GM13976 (cell line): ENCODE data around the gene ATG2B.
A peak's percentile ranks its signal among the peaks of the same experiment; 100 is the strongest.

ENCODE experiments used
- DNase-seq: peaks from one replicate; pipeline ENCODE4 v3.0.0; 2012; ENCODE audit warnings: low spot score
- CTCF ChIP-seq: IDR thresholded peaks from 2 replicates; pipeline ENCODE4 v1.5.1; 2012; ENCODE audit warnings: borderline replicate concordance, mild to moderate bottlenecking; ENCODE audit not compliant: insufficient read depth; ENCODE audit errors: extremely low read depth, missing control alignments, control extremely low read depth
- in situ Hi-C: fragments of 300-500 bp; cut with MboI; formaldehyde crosslinking; loops from one replicate; pipeline ENCODE4 v1.12.0; 2022; ENCODE audit warnings: low sequenced_read_pairs, mixed read lengths, inconsistent platforms; ENCODE audit not compliant: unreplicated experiment

Gene ATG2B

GRCh38 chr14:96393071-96393691 lies 30.0 kb upstream of the ATG2B start:
- in situ Hi-C loops = no loop called here
- TF ChIP-seq CTCF = no peak
- DNase-seq = no peak

- peak; percentile 99 for DNase-seq
- no peak for TF ChIP-seq CTCF
- in situ Hi-C loops = no loop called here
These were observed 28.4 kb upstream of the ATG2B start for GRCh38 chr14:96391293-96392118.

- in situ Hi-C loops = no loop called here
- no peak for DNase-seq
- no peak for TF ChIP-seq CTCF
These were observed 27.8 kb upstream of the ATG2B start for GRCh38 chr14:96390965-96391292.

GRCh38 chr14:96385385-96385784 lies 22.2 kb upstream of the ATG2B start:
- no peak for TF ChIP-seq CTCF
- no peak for DNase-seq
- in situ Hi-C loops = no loop called here

GRCh38 chr14:96384740-96385139 lies 21.6 kb upstream of the ATG2B start:
- in situ Hi-C loops = no loop called here
- TF ChIP-seq CTCF = no peak
- no peak for DNase-seq

GRCh38 chr14:96384053-96384452 lies 20.9 kb upstream of the ATG2B start:
- in situ Hi-C loops = no loop called here
- DNase-seq = no peak
- no peak for TF ChIP-seq CTCF
